Bone marrow (tissue), 2 donors: ENCODE data around the gene POC5.

ENCODE experiments used
- DNase-seq, 2 donors: peaks; one replicate each; lab custom pipeline; 2025; lab: John Stamatoyannopoulos, UW

The POC5 gene

DNA sequence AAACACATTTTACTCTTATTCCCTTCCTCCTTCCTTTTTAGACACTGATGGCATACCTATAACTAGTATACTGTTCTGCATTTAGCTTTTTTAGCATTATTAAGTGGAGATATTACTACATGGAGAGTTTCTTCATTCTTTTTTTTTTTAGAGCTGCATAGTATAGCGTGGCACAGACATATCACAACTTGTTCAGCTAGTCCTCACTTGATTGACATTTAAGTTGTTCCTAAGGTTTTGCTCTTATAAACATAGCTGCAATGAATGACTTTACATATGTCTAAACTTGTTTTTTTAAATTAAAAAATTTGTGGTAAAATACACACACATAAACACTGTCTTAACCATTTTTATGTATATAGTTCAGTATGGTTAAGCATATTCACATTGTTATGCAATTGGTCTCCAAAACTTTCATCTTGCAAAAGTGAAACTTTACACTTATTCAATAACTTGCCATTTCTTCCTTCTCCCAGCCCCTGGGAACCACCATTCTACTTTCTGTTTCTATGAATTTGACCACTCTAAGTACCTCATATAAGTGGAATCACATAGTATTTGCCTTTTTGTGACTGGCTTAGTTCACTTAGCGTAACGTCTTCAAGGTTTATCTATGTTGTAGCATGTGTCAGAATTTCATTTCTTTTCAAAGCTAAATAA, 57.3 kb downstream of the POC5 start:
- no peak for DNase-seq

DNA sequence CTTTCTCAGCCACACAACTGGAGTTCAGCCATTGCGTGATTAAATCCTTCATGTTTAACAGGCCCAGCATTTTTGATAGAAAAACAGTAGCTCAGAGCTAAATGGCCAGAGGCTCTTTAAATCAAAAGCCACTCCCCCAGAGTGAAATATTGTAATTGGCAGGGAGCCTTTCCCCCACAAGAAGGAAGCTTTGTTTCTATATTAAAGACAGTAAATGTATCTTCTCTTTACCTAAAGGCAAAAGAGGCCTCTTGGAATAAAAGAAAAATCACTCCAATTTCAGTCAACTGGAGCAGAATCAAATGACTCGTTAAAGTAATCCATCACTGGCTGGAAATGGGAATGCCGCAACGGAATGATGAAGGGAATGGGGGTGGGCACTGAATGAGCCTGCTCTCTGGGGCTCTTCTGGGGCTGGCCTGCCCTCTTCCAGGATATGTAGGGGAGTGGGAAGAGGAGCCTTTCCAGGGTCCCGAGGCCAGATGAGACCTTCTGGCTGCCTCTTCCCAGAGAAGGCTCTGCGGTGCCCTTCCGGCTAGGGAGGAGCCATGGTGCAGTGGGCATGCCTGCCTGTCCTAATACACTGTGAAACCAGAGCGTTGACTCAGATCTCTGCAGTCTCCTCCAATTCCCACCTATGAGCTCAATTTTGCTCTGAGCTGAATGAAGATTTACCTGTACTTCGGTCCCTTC, 60.8 kb downstream of the POC5 start:
- no peak for DNase-seq

DNA sequence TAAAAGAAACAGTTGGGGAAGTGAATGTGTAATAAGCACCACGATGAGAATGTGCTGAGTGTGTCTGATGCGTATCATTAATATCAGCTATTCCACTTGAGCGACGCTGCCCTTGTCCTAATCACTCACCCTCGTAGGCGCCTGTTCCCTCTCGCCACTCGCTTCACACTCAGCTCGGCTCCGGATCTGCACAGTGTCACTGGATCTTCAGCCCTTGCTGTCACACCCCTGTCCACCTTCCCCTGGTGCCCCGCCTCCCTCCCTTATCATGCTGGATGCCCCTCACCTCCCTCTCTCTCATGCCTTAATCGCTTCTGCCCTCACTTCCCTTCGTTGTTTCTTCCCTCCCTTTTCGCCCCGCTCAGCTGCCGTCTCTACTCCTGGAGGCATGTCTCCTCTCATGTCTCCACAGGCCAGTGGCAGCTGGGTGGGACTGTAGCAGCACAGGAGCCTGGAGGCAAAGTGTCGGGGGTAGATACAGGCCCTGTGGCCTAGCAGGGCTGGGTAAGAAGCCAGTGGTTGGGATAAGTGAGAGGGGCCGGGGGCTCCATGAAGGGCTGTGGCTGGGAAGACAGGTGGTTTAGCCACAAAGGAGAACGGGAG, 62.4 kb downstream of the POC5 start:
- no peak for DNase-seq

DNA sequence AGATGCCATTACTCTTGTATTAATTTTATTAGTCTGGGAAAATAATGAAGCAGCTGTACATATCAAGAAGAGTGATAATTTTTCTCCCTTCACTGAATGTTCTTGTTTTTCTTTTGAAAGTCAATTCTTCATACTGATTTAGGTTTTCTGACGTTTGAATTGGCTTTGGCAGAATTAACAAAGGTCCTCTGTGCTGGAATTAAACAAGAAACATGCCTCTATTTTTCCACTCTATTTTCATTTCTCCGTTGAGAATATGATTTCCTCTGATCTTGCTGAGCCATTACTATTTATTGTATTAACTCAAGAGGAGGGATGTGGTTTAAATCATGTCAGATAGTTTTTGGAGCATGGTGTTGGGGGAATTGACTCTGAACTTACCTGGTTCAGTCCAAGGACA, 63.7 kb downstream of the POC5 start:
- DNase-seq: no peak

DNA sequence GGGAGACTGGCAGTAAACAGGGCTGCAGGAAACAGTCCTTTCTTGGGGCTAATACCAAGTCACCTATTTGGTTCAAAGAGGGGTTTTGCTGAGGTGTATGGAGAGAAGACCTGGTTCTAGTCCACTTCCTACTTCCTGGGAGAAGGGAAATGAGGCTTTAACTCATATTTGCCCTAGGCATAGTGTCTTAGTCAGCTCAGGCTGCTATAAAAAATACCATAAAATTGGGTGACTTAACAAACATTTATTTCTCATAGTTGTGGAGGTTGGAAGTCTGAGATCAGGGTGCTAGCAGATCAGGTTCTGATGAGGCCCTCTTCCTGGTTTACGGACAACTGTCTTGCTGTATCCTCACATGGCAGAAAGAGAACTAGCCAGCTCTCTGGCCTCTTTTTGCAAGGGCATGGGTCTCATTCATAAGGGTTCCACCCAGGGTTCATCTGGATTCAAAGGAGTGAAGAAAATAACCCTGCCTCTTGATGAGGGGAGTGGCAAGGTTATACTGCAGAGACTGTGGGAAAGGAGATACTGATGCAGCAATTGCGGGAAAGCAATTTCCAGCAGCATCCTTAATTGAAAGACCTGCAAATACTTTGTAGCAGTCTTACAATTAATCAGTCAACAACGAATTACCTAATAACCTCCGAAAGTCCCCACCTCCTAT, 65.5 kb downstream of the POC5 start:
- DNase-seq: no peak

DNA sequence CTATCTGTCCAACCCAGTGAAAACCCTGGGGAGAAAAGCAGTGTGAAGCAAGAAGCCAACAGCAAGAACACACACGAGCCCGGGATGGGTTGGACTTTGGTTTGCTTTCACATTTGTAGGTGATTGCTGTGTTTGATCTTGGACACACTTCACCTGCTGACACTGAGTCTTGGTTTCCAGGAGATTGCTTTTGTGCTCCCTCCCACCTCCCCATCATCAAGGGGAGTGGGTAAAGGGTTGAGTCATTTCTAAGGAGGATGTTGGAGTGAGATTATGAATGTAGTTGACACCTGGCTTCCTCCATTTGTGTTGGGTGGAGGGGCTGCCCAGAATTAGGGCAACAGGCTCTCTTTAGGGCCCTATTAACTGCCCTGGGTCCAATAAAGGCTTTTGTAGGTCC, 68.5 kb downstream of the POC5 start:
- no peak for DNase-seq

GRCh38 chr5:75640826-75641225, 76.4 kb downstream of the POC5 start:
- no peak for DNase-seq

DNA sequence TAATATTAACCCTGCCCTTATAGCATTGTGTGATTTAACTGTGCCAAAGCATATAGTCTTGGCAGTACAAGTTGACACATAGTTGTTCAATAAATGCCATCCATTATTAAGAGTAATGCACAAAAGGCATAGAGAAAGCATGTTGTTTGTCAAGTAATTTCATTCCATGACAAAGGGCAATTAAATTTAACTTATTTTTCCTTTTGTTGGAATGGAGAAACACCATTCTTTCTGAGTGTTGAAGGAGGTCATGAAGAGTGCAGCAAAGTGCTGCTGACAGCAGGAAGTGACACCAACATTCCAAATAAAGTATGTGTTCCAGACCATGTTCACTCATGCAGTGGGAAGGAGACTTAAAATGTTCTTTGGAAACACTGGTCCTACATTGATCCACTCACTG, 76.8 kb downstream of the POC5 start:
- no peak for DNase-seq

DNA sequence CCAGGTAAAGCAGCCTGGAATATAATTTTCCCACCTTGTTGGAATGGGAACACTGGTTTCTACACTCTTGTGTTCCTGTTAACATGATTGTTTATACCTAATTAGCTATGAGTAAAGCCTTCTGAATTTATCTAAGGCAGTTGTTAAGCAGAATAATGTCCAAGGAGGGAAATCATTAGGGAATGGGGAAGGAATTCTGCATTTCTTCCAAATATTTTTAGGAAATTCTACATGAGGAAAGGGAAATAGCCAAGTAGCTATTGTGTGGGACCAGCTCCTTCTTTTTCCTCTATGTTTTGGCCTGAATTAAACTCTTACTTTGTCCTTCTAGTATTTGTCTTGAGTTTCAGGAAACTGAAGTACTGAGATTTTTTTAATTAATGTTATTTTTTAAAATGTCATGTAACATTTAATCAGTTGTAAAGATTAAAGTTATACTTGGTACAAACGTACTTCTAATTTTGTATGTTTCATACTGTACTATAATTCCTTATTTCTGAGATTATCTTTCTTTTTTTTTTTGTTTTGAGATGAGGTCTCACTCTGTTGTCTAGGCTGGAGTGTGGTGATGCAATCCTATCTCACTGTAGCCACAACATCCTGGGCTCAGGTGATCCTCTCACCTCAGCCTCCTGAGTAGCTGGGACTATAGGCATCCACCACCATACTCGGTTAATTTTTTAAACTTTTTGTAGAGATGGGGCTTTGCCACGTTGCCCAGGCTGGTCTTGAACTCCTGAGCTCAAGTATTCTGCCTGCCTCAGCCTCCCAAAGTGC, 77.5 kb downstream of the POC5 start:
- DNase-seq: no peak

- DNase-seq: no peak
Measured at GRCh38 chr5:75637949-75638348, 79.3 kb downstream of the POC5 start.

DNA sequence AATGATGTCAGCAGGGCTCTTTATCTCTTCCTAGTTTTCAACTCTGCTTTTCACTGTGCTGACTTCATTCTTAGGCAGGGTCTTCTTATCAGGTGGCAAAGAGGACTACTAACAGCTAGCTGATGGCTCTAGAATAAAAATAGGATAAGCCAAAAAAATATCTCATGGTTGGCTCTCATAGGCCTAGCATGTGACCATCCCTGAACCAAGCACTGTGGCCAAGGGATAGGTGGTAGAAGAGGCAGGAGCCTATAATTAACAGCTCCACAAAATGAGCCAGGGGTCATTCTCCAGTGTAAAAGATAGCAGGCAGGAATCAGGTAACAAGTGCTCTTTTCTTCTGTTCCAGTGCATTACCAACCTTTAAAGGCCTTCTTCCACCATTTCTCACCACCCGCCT, 84.9 kb downstream of the POC5 start:
- DNase-seq: no peak

DNA sequence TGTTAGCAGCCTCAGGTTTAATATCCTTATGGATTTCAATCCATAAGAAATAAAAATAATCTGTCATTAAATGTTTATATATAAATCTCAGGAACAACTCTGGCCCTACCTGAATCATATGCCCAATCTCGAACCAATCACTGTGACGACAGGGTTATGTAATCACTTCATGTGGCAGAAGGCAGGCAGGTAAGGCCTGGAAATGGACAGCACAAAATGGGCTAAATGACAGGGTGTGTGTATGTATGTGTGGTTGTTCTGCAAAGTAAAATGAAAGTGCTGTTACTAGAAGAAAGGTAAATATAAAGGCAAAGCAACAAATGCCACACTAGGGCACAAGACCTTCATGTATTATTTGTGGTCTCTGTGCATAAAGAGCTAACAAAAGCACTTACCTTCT, 86.4 kb downstream of the POC5 start:
- no peak for DNase-seq

DNA sequence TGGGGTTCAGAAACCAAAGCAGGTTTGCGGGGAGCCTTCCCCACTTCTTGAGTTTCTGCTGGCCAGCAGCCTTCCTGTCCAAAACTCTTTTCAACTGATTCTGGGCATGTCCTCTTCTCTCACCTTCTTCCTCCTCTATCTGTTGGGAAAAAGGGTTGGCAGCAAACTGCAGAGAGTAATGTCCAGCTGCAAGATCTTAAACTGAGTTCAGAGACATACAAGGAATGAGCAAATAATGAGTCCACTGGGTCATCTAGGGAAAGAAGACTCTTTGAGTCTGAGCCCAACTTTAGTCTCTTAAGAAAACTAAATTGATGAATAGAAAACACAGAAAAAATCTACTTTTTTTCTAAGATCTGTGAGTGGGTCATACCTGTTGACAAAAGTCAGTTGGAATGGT, 89.4 kb downstream of the POC5 start:
- no peak for DNase-seq

- no peak for DNase-seq
Measured at GRCh38 chr5:75626959-75627358, 90.3 kb downstream of the POC5 start.
